ENCODE results near the gene KIAA1958.

KIAA1958 gene

DNA sequence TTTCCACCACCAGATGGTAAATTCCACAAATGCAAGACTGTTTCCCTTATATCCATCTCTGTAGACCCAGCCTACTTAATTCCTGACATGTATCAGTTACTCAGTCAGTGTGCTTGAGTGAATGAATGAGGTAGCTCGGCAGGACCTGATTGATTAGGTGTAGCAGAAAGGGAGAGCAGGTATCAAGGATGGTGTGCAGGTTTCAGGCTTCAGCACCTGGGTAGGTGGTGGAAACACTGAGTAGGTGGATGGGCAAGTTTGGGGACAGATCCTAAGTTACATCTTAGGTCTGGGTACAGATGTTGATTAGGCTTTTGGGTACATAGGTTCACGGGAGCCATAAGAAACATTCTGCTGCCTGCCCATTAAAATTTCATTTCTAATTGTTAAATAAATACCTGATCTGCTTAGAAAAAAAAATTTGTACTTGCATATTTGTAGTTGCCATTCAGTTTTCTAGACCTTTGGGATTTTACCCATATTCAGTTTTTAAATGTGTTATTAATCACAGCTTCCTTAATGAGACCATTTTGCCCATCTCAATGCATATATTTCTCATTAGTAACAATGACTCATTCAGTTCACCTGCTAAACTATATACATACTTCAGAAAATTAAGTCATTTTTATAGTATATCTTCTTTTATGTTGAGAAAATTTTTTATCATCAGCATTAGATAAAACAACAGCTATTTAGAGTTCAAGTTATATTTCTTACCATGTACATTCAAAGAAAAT is 119.5 kb downstream of the KIAA1958 start:
- DNase-seq = no peak

DNA sequence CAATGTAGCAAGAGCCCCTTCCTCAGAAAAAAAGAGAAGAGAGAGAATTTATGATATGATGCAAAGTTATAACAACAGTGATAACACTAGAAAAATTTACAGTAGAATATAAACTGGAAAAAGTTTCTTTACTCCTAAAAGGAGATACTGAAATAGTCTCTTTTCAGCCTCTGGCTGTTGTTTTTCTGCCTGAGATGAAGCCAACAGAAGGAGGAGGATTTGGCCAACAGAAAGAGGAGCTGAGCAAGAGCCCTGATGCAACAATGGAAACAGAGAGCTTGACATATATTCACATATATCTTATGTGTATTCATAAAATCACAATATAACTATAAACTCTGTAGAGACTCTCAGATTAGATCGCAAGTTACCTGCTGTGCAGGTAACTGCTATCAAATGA is 122.2 kb downstream of the KIAA1958 start:
- DNase-seq = no peak

DNA sequence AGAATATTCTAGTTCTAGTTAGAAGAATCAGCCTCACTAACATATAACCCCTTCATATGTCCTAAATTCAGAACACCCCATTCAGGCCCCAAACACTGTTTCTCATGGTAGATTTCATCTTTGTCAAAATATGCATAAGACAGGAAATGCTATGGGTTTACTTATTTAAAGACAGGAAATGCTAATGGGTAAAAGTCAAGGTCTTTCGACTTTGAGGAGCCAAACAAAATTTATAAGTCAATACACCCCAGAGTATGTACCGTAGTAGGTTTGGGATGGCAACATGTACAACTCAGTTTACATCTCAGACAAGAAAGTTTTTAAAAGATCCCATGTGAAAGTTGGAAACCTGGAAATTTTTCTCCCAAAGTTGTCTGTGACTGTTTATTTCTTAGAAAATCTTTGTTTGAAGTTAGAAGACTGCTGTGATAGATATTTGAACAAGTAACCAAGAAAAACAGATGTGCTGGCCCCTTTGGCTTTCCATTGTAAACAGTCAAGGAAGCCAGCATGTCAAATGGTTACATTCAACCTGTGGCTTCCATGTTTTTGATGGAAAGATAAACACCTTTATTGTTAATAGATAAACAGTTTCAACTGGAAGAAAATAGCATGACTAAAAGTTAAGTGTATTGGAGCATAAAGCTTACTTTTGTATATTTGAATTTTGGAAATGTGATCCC is 129.1 kb downstream of the KIAA1958 start:
- DNase-seq = no peak

DNA sequence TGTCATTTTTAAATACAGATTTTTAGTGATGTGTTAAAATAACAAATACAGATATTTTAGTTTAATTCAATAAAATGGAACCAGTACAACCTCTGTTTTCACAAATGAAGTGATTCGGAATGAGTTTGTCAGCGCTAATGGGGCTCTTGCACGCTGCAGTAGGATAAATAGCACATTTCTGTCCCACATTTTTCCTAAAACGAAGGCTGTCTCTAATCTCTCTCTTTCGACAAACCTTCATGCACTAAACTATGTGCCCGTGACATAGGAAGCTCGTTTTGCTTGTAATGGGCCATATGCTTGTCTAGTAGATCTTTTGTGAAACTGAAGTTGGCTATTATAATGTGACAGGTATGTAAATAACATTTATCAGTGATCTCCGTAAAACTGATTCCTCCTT is 130.7 kb downstream of the KIAA1958 start:
- no peak for DNase-seq

DNA sequence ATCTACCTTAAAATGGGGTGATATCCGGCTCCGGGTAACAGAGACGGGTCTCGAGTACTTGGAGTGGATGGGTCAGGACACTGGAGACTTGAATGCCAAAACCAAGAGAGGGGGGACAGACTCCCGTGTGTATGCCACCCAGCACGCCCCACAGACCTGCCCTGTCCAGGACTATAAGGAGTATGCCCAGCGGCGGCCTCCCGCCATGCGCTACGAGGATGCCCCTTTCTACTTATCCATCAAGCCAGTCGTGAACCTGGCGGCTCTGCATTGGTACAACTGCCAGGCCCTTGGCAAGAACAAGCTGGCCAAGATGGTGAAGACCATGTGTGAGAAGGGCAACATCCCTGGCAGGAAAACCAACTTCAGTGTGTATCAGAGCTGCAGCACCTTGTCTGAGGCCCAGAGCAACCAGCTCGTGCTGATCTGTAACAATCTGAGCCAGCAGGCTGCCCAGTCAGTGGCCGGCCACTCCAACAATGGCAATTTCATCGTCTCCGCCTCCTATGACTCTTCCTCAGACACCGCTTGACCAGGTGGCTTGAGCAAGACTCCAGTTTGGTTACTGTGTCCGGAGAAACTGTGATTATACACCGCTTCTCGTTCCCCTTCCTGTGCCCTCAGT is 131.9 kb downstream of the KIAA1958 start:
- DNase-seq = no peak

DNA sequence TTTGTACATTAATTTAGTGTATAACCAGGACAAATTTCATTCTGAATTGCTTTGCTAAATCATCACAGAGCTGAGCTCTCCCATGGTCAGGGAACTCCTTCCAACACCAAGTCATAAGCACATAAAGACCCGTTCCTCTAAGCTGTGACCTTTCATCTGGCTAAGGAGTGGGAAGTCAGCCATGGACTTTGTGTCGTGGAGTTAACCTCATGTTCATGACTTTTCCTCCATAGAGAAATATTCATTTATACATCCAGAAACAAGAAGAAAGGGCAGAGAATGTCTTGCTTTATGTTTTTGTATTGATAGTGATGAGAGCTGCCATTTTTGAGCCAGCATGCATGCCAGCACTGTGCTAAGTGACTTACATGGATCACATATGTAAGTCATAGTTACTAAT is 133.8 kb downstream of the KIAA1958 start:
- no peak for DNase-seq

DNA sequence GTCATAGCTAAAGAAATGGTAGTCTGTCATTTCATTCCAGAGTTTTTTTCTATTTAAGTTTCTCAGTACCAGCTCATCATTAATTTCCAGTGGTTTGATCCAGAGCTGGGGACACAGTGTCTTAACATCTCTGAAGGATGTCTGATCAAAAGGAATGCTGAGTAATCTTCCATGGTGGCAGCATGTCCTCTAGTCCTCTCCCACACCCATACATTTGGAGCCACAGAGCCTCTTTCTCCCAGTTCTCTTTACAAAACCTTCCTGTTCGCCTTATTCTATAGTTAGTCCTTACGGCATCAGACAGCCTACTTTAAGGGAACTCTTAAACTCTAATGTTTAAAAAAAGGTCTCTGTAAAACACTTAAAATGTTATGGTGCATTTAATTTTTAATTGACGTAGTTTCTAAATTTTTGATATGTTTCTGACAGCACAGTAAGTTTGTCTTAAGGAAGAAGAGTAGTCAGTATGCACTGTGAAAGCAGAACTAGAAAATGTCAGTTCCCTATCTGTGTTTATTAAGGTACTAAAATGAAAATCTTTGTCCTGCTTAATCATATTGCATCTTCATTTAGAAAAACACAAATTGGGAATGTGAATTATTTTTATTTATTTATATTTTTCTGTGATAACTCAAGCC is 134.5 kb downstream of the KIAA1958 start:
- no peak for DNase-seq

DNA sequence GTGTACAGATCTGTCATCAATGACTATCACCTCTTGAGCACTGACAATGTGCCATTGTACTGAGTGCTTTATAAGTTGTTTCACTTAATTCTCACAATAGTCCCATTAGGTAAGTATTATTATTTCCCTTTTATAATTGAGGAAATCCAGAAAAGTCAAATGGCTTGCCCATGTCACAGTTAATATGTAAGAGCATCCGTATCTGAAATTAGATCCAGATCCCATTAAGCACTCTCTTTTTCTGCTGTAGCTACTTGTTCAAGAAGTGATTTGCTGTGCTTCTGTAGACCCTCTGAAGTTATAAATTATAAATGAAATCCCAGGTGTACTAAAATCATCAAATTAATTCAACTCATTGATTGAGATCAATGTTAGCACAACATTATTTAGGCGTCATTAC is 136.6 kb downstream of the KIAA1958 start:
- no peak for DNase-seq

DNA sequence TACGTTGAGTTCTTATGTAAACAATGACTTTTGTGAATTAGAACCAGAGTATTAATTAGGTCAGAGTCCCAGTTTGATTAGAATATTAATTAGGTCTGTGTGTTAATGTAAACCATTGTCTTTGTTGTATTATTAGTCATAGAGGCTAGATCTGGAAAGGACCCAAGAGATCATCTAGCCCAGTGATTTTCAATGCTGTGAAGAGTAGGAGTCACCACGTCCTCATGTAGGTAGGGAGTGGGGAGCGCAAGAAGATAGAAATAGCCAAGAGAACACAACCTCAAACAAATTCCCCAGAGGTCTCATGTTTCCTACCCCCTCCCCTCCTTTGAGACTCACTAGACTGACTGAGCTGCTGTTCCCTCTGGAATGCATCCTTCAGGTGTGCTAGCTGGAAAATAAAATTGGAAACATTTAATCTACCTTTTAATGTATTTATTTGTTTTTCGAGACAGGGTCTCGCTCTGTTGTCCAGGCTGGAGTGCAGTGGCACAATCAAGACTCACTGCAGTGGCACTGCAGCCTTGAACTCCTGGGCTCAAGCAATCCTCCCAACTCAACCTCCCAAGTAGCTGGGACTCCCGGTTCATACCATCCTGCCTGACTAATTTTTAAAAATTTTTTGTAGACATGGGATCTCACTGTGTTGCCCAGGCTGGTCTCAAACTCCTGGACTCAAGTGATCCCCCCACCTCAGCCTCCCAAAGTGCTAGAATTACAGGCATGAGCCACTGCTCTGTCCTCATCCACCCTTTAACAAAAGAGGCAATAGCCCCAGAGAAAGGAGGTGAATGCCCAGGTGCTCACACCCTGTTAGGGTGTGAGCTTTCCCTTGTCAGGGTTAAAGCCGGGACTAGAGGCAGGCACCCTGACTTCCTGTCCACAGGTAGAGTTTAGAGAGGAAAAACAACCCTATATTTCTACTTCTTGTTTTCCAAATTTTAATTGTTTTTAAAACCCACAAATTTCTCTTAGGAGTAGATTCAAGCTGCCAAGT is 138.4 kb downstream of the KIAA1958 start:
- DNase-seq = no peak

DNA sequence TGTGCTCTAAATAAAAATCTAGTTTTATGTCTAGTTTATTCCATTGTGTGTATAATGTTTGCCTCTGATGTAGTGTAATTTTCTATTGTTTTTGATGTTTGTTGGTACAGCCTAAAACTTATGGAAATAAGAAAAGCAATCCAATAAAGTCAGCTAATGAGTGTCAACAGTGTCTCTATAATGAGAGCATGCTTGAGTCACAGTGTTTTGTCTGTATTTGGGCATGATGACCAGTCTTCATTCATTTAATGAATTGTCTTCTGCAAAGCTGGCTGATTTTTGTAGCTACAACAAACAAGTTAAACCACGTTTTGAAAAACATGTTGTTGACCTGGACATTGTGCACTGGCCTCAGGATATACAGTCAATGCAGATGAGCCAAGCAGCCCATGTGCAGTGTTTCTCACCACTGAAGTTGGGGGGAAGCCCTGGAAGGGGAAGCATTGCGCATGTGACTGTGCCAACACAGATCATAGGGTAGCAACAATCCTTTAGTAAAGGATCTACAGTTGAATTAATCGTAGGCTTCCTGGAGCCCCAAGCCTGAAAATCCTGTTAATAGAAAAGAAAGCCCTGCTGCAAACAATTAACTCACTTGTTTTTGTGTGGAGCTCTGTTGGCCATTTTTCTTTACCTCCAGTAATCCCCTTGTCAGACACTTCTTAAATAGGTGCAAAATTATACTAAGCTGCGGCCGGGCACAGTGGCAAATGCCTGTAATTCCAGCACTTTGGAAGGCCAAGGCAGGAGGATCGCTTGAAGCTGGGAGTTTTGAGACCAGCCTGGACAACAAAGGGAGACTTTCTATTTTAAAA is 143.3 kb downstream of the KIAA1958 start:
- no peak for DNase-seq

DNA sequence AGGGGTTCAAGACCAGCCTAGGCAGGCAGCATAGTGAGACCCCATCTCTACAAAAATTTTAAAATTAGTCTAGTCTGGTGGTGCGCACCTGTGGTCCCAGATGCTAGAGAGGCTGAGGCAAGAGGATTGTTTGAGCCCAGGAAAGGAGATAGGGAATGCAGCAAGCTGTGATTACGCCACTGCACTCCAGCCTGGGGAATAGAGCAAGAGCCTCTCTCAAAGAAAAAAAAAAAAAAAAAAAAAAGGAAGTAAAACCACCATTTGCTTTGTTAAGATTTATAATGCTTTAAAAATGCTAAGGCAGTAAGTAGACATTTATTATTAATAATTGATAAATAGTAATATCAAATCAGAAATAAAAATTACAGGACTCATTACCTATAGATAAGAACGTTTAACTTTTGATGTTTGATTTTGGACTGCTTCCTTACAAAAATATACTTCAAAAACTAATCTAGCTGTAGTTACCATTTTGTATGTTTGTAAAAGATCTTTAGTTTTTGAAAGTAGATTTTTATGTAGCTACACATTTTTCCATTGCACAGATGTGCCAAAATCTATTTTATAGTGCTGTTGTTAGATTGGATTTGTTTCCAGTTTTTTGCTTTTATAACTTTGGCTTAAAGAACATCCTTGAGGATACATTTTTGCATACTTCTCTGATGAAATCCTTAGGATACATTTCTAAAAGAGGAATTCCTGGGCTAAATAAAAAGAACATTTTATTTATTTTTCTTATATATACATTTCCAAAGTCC is 144.9 kb downstream of the KIAA1958 start:
- DNase-seq = no peak

DNA sequence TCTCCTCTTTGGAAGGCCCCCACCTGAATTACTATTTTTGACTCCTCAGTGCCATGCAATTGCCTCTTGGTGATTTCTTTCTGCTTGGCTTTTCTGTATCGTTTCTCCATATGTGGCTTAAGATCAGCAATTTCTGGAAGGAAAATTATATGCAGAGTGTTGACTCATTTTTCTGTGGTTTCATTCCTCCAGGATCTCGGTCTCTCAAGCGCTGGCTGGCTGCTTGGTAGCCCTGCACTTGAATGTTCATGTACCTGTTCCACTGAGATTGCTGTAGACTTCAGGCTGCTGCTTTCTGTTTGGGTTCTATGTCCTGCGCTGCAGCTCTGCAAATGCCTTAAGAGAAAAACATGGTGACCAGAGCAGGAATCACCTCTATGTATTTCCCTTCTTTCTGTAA is 153.7 kb downstream of the KIAA1958 start:
- DNase-seq = no peak

DNA sequence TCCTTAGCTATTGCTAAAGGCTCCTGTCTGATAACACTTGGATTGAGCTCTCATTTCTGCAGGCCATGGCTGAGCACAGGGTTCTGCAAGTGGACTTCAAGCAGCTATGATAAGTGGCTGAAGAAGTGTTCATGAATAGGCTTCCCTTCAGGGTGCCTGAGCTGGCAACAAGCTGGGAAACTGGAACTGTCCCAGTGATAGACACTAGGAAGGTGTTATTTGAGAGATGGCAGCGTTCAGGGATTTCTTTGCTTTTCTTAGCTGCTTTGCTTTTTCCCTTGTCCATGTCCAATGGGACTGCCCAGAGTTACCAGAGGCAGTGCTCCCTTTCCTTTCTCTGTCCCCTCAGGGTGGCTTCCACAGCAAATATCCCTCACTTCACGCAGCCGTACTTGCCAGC is 155.5 kb downstream of the KIAA1958 start:
- DNase-seq = no peak

DNA sequence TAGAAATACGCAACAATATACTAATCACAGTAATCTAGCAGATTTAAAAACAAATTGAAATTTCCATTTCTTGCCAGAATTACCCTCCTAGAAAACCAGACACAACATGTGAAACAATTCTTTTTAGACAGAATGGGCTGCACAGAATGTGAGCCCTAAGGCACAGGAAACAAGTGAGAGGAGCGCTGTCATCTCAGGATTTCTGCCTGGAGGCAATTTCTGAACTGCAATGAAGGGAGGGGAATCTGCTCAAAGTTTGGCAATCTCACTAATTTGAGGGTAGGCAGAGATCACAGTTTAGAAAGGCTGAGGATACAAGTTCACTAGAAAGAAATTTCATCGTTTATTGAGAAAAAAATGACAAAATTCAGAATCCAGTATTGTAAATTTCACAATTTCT is 161.0 kb downstream of the KIAA1958 start:
- DNase-seq = no peak

DNA sequence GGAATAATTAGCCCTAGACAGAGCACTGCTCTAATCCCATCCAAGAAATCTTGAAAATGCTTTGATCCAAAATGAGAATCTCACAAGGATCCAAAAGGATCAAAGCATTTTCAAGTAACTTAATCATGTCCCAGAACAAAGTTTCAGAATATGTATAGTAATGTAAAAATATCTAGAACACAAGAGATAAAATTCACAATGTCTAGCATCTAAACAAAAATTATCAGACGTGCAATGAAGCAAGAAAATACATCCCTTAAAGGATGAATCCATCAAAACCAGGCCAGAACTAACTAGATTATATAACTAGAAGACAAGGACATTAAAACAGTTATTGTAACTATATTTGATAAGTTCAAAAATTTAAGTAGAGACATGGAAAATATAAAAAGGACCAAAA is 162.0 kb downstream of the KIAA1958 start:
- DNase-seq = no peak

DNA sequence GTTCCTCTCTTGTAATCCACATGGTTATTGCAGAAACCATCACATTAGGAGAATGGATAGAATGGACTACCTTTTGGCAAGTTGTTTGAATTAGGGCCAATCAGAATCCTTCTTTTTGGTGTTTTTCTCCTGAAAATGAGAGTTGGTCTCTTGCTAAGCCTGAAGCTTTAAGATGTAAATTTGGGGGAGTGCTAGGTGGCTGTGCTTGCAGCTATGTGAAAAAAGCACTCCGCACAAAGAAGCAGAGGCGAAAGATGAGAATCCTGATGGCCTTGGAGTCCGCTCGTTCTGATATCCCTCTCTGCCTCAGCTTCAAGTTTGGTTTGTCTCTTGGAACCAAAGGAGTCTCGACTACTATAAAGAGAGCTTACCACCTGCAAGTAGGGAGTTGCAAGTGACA is 167.7 kb downstream of the KIAA1958 start:
- DNase-seq = no peak

DNA sequence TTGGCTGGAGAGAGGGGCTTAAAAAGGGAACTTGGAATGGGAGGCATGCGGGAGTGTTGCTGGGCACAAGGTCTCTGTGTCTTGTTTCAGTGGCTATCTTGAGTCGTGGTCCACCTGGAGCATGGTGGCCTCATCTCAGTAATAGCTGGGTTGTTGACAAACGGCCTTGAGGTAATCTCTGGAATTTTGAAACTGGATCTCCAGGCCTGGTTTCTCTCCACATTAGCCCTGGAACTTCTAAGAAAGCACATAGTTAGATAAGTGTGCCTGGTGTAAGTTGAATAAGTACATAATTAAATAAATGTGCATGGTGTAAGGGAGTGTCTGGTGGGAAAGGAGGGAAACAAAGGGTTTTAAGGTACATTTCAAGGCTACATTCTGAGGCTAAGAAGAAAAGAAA is 169.0 kb downstream of the KIAA1958 start:
- no peak for DNase-seq

DNA sequence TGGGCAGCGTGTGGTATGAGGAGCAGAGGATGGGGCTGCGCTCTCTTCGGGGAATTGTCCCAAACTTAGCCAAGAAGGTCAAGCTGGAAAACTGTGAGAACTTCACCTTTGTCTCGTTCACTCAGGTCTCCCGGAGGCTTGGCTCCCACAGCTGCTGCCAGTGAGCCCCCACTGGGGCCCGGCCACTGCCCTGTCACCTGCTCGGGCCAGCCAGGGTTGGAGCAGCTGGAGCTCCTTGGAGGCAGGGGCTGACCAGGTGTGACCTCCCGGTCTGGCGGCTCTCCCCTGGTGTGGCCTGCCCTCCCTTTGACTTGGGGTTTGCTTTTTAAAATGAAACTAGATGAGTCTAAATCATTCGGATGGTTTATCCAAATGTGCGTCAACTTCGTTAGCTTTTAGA is 173.3 kb downstream of the KIAA1958 start:
- DNase-seq = no peak

DNA sequence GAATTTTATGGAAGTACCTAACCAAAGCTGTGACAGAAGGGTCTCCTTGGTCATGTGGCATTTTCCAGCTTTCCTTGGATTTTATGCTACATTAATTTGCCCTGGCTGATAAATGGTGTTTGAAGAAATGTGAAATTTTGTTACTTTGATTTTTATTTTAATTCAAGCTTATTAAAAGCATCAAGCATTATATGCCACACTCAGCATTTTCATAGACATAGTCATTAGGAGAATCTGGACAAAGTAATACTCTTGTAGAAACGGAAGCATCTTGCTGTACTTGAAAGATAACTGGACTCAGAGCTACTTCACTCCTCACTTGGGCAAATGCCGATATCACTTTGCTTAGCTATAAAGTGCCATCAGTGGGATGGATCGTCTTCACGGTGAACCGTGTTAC is 177.1 kb downstream of the KIAA1958 start:
- DNase-seq = no peak

DNA sequence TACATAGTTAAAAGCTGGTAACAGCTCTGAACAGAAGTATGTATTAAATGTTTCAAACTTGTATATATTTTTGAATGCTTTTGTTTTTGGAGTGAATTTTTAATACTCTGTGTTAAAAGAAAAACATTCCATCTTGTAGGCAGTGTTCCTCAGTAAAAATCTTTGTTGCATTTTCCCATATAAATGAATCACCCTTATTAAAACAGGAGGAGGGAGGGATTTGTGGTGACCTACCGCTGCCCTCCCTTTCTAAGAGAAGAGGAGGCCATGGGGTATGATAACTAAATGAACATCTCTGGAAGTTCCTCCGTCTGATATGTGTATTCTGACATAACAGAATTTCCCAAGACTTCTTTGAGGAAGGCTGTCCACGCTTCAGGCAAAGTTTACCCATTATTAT is 177.9 kb downstream of the KIAA1958 start:
- no peak for DNase-seq

DNA sequence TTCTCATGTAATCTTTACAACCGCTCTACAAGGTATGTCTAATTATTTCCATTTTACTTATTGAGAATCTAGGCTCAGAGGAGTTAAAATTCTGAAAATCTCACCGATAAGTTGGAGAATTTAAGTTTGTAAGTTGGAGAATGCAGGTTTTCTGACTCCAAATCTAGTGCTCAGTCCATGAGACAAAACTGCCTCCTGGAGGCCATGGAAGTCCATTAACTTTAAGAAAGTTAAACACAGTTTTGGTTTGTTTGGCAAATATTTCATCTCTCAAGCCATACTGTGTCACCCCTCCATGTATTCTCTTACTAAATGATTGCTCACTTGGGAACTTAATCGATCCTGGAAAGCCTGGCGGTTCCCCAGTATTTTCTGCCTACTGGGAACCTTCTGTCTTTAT is 178.7 kb downstream of the KIAA1958 start:
- DNase-seq = no peak
